Measurements from ENCODE around the gene ZNF655.

Gene ZNF655

GRCh38 chr7:99616359-99617191, 58.1 kb downstream of the ZNF655 start, which contains the start of gene ZSCAN25 (continued):
- TF ChIP-seq, protein P1, sequence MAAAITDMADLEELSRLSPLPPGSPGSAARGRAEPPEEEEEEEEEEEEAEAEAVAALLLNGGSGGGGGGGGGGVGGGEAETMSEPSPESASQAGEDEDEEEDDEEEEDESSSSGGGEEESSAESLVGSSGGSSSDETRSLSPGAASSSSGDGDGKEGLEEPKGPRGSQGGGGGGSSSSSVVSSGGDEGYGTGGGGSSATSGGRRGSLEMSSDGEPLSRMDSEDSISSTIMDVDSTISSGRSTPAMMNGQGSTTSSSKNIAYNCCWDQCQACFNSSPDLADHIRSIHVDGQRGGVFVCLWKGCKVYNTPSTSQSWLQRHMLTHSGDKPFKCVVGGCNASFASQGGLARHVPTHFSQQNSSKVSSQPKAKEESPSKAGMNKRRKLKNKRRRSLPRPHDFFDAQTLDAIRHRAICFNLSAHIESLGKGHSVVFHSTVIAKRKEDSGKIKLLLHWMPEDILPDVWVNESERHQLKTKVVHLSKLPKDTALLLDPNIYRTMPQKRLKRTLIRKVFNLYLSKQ (tag by site-specific recombination; IDR thresholded peaks at IDR 0.05; ENCODE audit: borderline replicate concordance), result no peak
- TF ChIP-seq ZNF146 (tag by site-specific recombination; IDR thresholded peaks at IDR 0.05), result peak; percentile 49; the same call in 1 of the 2 replicates
- TF ChIP-seq ZNF18 (tag by site-specific recombination; IDR thresholded peaks at IDR 0.05), result no peak

DNA sequence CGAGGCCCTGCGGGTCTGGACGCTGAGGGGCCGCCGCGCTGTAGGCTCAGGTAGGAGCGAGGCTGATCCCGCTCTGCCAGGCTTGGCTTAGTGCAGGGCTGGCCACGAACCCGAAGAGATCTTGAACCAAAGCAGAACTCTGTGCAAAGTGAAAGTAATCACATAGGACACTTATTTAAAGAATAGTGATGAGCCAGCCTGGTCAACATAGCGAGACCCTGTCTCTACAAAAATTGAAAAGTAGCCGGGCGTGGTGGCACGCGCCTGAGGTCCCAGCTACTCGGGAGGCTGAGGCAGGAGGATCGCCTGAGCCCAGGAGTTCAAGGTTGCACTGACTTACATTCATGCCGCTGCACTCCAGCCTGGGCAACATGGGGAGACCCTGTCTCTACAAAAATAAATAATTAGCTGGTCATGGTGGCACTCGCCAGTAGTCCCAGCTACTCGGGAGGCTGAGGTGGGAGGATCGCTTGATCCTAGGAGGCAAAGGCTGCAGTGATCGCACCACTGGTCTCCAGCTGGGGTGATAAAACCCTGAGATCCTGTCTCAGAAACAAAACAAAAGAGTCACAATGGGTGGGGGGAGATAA, 58.8 kb downstream of the ZNF655 start:
- no peak for TF ChIP-seq ZBTB11 (tag by site-specific recombination; conservative IDR thresholded peaks at IDR 0.05; ENCODE audit: low read depth)
- TF ChIP-seq ZNF221 (tag by site-specific recombination; IDR thresholded peaks at IDR 0.05; ENCODE audit: borderline replicate concordance), result no peak
- TF ChIP-seq ZEB2 (tag by site-specific recombination; IDR thresholded peaks at IDR 0.05), result no peak
- TF ChIP-seq ZFP3 (tag by site-specific recombination; IDR thresholded peaks at IDR 0.05; ENCODE audit: low read depth), result no peak
- 0 out of 2 replicates have a peak, but pooled peaks have one; percentile 19 for TF ChIP-seq ZNF121 (tag by site-specific recombination; IDR thresholded peaks at IDR 0.05)
- TF ChIP-seq ZIC2 (tag by site-specific recombination; IDR thresholded peaks at IDR 0.05), result peak; percentile 61
- no peak for TF ChIP-seq ZNF701 (tag by site-specific recombination; IDR thresholded peaks at IDR 0.05)
- TF ChIP-seq PRDM10 (tag by site-specific recombination; IDR thresholded peaks at IDR 0.05), result no peak
- TF ChIP-seq ZNF175 (tag by site-specific recombination; IDR thresholded peaks at IDR 0.05), result no peak
- TF ChIP-seq ZNF341 (tag by site-specific recombination; IDR thresholded peaks at IDR 0.05; ENCODE audit: low read depth), result no peak
- no peak for TF ChIP-seq EGR2 (tag by site-specific recombination; IDR thresholded peaks at IDR 0.05; ENCODE audit: low read depth)
- TF ChIP-seq, protein P2, sequence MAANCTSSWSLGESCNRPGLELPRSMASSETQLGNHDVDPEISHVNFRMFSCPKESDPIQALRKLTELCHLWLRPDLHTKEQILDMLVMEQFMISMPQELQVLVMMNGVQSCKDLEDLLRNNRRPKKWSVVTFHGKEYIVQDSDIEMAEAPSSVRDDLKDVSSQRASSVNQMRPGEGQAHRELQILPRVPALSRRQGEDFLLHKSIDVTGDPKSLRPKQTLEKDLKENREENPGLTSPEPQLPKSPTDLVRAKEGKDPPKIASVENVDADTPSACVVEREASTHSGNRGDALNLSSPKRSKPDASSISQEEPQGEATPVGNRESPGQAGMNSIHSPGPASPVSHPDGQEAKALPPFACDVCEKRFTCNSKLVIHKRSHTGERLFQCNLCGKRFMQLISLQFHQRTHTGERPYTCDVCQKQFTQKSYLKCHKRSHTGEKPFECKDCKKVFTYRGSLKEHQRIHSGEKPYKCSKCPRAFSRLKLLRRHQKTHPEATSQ (tag by site-specific recombination; IDR thresholded peaks at IDR 0.05), result no peak
- TF ChIP-seq ZNF529 (tag by site-specific recombination; IDR thresholded peaks at IDR 0.05; ENCODE audit: insufficient replicate concordance), result no peak
- peaks cover 20 to 43% of the 10 kb centered on the region in 2 experiments for H3K36me3 ChIP-seq (ENCODE audit: control insufficient read depth in 2 of 2, insufficient read depth in 1 of 2, low read length in 2 of 2)
- CTCF ChIA-PET, result interaction anchor here (0.6 to 1.2 kb wide), 5 partner anchors 44 to 439 kb away, joined by 3 to 5 read pairs (median 3); partner anchors contain the start of gene FAM200A
- peak overlapping the region; percentile 71 for H3K27ac ChIP-seq (ENCODE audit: extremely low read depth, low read depth, low read length)
- H3K4me3 ChIP-seq (ENCODE audit: low read depth, low read length), result peak overlapping the region; percentile 93
- H3K4me1 ChIP-seq (ENCODE audit: control insufficient read depth, insufficient read depth, low read length), result no peaks in the 10 kb centered on the region
- no peaks in the 10 kb centered on the region for H3K9me3 ChIP-seq (ENCODE audit: control insufficient read depth, insufficient read depth, low read depth, low read length)
- POLR2A ChIA-PET, result interaction anchor here (0.8 to 2.1 kb wide), 11 partner anchors 15 to 484 kb away, joined by 3 to 17 read pairs (median 4); partner anchors contain the start of genes AP4M1, CPSF4, FAM200A and MCM7

Measured in HEK293 (cell line).